SJCRH30 (cell line): ENCODE data around the gene SYP. TPM values are rescaled to one million over a fixed set of nuclear protein-coding genes. Genes with fewer than 3 reads are reported as not detected.

Experiments
- DNase-seq, 2 experiments: peaks; one replicate each; pipeline ENCODE4 v3.0.0-alpha.2; 2015 to 2020
- H3K27ac ChIP-seq: fragments of 250-450 bp; sonication (Bioruptor Pico); 2 replicates; pipeline ENCODE4 v1.5.1; 2020; ENCODE audit warnings: mild to moderate bottlenecking, moderate library complexity
- H3K27me3 ChIP-seq: fragments of 250-450 bp; sonication (Bioruptor Pico); 2 replicates; pipeline ENCODE4 v1.5.1; 2020; ENCODE audit warnings: mild to moderate bottlenecking, moderate library complexity
- H3K36me3 ChIP-seq: fragments of 250-450 bp; sonication (Bioruptor Pico); 2 replicates; pipeline ENCODE4 v1.5.1; 2020; ENCODE audit warnings: mild to moderate bottlenecking, moderate library complexity
- H3K4me1 ChIP-seq: fragments of 250-450 bp; sonication (Bioruptor Pico); 2 replicates; pipeline ENCODE4 v1.5.1; 2020; ENCODE audit warnings: mild to moderate bottlenecking, moderate library complexity
- H3K4me3 ChIP-seq: fragments of 250-450 bp; sonication (Bioruptor Pico); 2 replicates; pipeline ENCODE4 v1.5.1; 2020; ENCODE audit warnings: mild to moderate bottlenecking, moderate library complexity
- H3K9me3 ChIP-seq: fragments of 250-450 bp; sonication (Bioruptor Pico); replicated peaks from 2 replicates; pipeline ENCODE4 v1.5.1; 2020; ENCODE audit warnings: mild to moderate bottlenecking, moderate library complexity
- total RNA-seq: library from RNA; depleted of rRNA; stranded (reverse); fragments of >200 nt; shearing (Covaris generic); gene quantifications from 2 replicates; pipeline ENCODE4 v1.2.3, GENCODE V29; 2014; rRNA removed

Gene SYP
- total RNA-seq: 0.10 and 0.45 TPM in 2 replicates

DNA sequence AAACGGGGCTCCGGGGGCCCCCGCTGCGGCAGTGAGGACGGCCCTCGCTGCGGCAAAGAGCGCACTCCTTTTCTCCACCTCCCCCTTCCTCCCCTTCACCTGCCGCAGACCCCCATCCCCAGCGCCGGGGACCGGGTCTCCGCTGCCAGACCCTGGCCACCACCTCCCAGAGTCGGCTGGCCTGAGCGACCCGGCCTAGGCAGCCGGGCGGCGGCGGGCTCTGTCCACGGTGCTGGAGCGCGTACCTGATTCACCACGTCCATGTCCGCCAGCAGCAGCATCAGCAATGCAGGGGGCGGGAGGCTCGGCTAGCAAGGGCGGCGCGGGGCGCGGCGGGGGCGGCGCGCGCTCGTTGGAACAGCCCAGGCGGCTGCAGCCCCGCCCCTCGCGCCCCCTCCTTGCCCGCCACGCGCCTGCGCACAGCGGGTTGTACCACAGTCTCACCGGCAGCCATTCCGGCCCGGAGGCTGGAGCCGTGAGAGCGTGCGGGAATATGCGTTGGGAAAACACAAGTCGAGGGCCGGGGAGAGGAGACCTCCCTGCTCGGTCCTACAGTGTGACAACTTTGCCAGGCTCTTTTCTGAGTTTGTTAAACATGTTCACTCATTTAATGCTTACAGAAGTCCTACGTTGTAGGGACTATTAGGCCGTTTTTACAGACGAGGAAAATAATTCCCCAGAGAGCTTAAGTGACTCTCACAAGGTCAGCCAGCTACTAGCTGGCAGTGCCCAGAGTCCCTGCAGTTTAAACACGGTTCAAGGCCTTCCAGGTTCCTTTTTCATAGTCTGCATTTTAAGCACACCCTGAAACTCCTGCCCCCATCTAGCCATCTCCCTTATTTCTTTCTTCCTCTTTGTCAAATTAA is at the start of gene SYP:
TSS of gene SYP (minus strand) at position 288 of the 866 bp plus-strand sequence. CDS start at position 281, 7 bp downstream.
- Histone ChIP-seq H3K27ac (no peak within 1 kb of the TSS), H3K4me1 (no peaks in the 10 kb centered on the region), H3K27me3 (no peaks in the 10 kb centered on the region), H3K36me3 (no peaks in the 10 kb centered on the region), H3K9me3 (no peaks in the 10 kb centered on the region), H3K4me3 (peak within 1 kb of the TSS; percentile 43)
- DNase-seq: peak; percentile 83

DNA sequence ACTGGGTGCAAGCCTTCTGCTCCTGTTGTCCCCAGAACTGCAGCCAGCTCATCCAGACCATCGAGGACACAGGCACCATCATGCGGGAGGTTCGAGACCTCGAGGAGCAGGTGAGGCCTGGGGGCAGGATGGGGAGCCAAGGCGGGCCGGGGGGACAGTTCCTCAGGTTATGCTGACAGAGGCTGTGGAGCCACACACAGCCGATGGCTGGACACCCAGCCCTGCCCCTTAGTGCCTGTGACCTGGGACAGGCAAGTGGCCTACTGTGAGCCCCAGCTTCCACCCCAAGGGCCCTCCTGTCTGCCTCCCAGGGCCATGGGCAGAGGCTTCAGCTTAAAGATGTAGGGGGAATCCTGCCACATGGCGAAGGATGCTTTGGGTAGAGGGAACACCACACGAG is 49.6 kb upstream of the SYP start:
- no peaks in the 10 kb centered on the region for H3K27me3 ChIP-seq

DNA sequence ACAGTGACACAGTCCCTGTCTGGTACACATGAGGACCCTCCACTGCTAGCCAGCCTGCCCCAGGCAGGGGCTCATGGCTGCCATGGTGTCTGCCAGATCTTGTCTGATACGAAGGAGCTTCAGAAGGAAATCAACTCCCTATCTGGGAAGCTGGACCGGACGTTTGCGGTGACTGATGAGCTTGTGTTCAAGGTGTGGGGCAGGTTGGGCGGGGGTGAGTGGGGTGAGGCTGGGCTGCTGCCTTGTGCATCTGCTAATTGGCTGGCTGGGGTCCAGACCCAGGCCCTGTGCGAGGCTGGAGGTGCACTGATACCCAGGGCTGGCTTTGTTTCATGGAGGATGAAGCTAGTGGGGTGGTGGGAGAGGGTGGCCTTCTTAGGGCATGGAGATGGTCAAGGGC is 49.1 kb upstream of the SYP start:
- no peak overlapping the region for H3K4me3 ChIP-seq
- no peaks in the 10 kb centered on the region for H3K9me3 ChIP-seq
- no peaks in the 10 kb centered on the region for H3K27me3 ChIP-seq
- no peaks in the 10 kb centered on the region for H3K36me3 ChIP-seq
- H3K27ac ChIP-seq: no peak overlapping the region
- H3K4me1 ChIP-seq: no peaks in the 10 kb centered on the region
- no peak for DNase-seq

More for the DNA sequence above, 49.6 kb upstream of the SYP start:
- H3K9me3 ChIP-seq: no peaks in the 10 kb centered on the region
- H3K36me3 ChIP-seq: no peaks in the 10 kb centered on the region
- no peak overlapping the region for H3K4me3 ChIP-seq
- no peaks in the 10 kb centered on the region for H3K4me1 ChIP-seq
- DNase-seq: no peak
- H3K27ac ChIP-seq: no peak overlapping the region

DNA sequence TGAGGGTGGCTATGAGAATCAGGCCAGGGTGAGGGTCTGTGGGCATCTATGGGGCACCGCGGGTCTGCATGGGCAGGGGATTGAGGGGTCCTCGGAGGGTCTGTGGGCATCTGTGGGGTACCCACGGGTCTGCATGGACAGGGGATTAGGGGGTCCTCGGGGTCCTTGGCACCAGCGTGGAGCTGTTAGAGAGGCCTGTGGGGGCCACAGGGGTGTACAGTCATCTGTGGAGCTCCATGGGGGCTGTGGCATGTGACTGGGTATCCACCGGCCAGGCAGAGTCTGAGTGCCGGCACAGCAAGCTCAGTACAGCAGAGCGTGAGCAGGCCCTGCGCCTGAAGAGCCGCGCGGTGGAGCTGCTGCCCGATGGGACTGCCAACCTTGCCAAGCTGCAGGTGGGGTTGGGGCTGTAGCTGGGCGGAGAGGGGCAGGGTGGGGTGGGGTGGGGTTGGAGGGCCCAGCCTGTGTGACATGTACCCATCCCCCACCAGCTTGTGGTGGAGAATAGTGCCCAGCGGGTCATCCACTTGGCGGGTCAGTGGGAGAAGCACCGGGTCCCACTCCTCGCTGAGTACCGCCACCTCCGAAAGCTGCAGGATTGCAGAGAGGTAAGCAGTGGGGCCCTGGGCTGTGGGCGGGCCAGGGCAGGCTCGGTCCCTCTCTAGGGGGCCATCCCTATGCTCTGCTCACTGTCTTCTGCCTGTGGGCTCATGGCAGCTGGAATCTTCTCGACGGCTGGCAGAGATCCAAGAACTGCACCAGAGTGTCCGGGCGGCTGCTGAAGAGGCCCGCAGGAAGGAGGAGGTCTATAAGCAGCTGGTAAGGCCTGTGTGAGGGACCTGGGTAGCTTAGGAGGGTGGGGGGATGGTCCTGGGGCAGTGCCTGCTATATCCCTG is 48.2 kb upstream of the SYP start:
- Histone ChIP-seq H3K4me1 (no peaks in the 10 kb centered on the region), H3K9me3 (no peaks in the 10 kb centered on the region), H3K27ac (no peak overlapping the region), H3K4me3 (no peak overlapping the region), H3K36me3 (no peaks in the 10 kb centered on the region), H3K27me3 (no peaks in the 10 kb centered on the region)
- DNase-seq: peak; percentile 5 to 15

DNA sequence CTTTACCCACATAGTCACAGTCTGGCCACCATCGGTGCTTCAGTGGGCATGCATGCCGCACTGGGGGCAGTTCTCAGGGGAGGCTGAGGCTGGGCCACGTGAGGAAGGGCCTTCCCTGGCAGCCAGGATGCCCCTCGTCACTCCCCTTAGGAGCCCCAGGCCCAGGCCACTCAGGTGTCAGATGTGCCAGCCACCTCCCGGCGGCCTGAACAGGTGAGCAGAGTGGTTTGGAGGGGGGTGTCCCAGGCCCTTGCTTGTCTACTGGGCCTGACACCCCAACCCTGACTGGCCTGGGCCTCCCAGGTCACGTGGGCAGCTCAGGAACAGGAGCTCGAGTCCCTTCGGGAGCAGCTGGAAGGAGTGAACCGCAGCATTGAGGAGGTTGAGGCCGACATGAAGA is 47.4 kb upstream of the SYP start:
- Histone ChIP-seq H3K4me1 (no peaks in the 10 kb centered on the region), H3K27me3 (no peaks in the 10 kb centered on the region), H3K4me3 (no peak overlapping the region), H3K9me3 (no peaks in the 10 kb centered on the region), H3K27ac (no peak overlapping the region), H3K36me3 (no peaks in the 10 kb centered on the region)
- DNase-seq: no peak

DNA sequence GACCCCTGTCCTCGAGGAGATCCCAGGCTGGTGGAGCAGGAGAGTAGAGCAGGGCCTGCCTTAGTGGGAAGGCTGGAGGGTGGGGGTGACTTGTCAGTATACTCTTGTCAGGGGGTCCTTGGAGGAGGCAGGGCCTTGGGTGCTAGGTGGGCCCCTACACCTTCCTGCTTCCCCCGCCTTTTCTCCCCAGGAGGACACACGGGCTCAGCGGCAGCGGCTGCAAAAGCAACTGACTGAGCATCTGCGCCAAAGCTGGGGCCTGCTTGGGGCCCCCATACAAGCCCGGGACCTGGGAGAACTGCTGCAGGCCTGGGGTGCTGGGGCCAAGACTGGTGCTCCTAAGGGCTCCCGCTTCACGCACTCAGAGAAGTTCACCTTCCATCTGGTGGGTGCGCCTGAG is 46.5 kb upstream of the SYP start:
- Histone ChIP-seq H3K27ac (no peak overlapping the region), H3K27me3 (no peaks in the 10 kb centered on the region), H3K4me3 (no peak overlapping the region), H3K36me3 (no peaks in the 10 kb centered on the region), H3K4me1 (no peaks in the 10 kb centered on the region), H3K9me3 (no peaks in the 10 kb centered on the region)
- DNase-seq: no peak

DNA sequence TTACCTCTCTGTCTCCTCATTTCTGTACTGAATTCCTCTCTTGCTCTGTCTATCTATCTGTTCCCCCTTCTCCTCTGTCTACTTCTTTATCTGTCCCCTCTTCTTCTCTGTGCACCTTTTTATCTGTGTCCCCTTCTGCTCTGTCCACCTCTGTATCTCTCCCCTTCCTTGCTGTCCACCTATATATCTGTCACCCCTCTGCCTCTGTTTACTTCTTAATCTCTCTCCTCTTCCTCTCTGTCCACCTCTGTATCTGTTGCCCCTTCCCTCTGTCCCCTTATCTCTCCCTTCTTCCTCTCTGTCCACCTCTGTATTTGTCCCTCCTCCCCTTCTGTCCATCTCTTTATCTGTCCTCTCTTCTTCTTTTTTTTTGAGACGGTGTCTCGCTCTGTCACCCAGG is 44.2 kb upstream of the SYP start:
- Histone ChIP-seq H3K36me3 (no peaks in the 10 kb centered on the region), H3K4me3 (no peak overlapping the region), H3K9me3 (no peaks in the 10 kb centered on the region), H3K27me3 (no peaks in the 10 kb centered on the region), H3K27ac (no peak overlapping the region), H3K4me1 (no peaks in the 10 kb centered on the region)
- no peak for DNase-seq

DNA sequence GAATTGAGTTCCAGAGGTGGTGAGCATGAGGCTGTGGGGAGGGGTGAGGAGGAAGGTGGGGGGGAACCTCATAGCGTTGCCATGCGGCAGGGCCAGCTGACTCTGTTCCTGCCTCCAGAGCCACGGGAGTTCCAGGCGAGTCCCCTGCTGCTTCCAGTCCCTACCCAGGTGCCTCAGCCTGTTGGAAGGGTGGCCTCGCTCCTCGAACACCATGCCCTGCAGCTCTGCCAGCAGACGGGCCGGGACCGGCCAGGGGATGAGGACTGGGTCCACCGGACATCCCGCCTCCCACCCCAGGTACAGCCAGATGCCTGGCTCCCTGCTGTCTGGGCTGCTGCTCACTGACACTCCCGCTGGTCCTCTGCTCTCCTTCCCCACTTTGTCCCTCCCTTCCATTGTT is 43.2 kb upstream of the SYP start:
- Histone ChIP-seq H3K27ac (no peak overlapping the region), H3K36me3 (no peaks in the 10 kb centered on the region), H3K4me3 (no peak overlapping the region), H3K27me3 (no peaks in the 10 kb centered on the region), H3K9me3 (no peaks in the 10 kb centered on the region), H3K4me1 (no peaks in the 10 kb centered on the region)
- no peak for DNase-seq

DNA sequence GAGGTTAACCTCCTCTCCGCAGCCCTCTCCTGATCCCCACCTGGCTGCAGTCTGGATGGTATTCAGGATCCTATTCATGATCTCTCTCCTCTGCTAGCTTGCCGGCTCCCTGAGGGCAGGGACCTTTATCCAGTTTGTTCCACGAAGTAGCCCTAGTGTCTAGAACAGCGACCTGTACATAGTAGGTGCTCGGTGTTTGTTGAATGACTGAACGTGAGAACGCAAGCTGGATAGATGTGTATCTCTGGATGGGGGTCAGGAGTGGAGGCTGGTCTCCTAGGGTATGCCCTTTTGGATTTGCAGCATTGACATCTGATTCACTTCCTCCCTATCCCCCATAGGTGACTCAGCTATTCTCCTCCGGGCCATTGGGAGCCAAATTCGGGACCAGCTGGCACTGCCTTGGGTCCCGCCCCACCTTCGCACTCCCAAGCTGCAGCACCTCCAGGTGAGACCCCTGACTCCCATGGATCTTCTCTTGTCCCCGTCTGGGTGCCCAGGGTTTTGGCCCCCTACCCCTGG is 42.6 kb upstream of the SYP start:
- Histone ChIP-seq H3K4me3 (no peak overlapping the region), H3K36me3 (no peaks in the 10 kb centered on the region), H3K9me3 (no peaks in the 10 kb centered on the region), H3K27ac (no peak overlapping the region), H3K4me1 (no peaks in the 10 kb centered on the region), H3K27me3 (no peaks in the 10 kb centered on the region)
- no peak for DNase-seq

DNA sequence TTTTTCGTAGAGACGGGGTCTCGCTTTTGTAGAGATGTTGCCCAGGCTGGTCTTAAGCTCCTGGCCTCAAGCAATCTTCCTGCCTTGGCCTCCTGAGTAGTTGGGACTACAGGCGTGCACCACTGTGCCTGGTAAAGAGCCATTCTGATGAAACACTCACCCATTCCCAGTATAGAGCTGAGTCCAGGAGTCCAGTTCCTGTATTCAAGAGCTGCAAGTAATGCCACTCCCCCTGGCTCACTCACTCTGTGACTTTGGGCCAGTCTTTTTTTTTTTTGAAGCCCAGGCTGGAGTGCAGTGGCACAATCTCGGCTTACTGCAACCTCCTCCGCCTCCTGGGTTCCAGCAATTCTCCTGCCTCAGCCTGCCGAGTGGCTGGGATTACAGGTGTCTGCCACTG is 38.7 kb upstream of the SYP start:
- H3K27me3 ChIP-seq: no peaks in the 10 kb centered on the region
- no peaks in the 10 kb centered on the region for H3K36me3 ChIP-seq
- no peaks in the 10 kb centered on the region for H3K9me3 ChIP-seq
- no peaks in the 10 kb centered on the region for H3K4me1 ChIP-seq
- H3K4me3 ChIP-seq: no peak overlapping the region
- no peak for DNase-seq
- no peak overlapping the region for H3K27ac ChIP-seq

DNA sequence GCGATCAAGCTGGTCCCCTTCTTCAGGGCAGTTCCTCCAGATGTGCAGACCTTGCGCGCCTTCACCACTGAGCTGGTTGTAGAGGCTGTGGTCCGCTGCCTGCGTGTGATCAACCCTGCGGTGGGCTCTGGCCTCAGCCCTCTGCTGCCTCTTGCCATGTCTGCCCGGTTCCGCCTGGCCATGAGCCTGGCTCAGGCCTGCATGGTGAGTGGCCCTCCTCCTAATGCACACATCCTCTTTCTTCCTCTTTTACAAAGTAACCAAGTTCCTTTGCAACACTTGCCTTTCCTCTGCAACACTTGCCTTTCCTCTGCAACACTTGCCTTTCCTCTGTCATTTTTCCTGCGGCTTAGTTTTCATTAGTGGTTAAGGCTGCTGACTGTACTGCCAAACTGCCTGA is 37.1 kb upstream of the SYP start:
- no peaks in the 10 kb centered on the region for H3K9me3 ChIP-seq
- no peak overlapping the region for H3K27ac ChIP-seq
- H3K27me3 ChIP-seq: no peaks in the 10 kb centered on the region
- no peak for DNase-seq
- H3K4me1 ChIP-seq: no peaks in the 10 kb centered on the region
- no peak overlapping the region for H3K4me3 ChIP-seq
- H3K36me3 ChIP-seq: no peaks in the 10 kb centered on the region

DNA sequence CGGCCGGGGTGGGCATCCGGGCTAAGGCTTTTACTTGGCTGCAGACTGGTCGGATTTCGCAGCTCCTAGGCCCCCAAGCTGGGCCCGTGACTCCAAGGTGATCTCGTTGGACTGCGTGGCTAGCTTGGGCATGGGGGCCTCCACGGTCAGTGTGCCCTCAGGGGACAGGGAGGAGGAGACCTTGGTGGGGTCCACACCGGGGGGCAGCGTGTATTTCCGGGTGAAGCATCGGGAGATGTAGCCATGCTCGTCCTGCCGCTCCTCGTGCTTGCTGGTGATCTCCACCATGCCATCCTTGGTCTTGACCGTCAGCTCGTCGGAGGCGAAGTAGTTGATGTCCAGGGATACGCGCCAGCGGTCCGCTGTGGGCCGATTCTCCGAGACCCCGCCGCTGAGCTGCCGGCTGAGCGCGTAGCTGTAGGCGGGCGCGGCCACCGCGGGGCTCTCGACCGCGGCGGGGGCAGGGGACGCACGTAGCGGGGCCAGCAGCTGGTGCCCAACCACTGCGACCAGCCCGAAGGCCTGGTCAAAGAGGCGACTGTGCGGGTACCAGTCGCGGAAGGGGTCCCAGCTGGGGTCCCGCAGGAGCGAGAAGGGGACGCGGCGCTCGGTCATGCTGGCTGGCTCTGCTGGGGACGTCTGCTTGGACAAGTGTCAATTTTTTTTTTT is 34.0 kb upstream of the SYP start:
- Histone ChIP-seq H3K4me1 (no peaks in the 10 kb centered on the region), H3K27ac (no peak overlapping the region), H3K4me3 (no peak overlapping the region), H3K36me3 (no peaks in the 10 kb centered on the region), H3K9me3 (no peaks in the 10 kb centered on the region), H3K27me3 (no peaks in the 10 kb centered on the region)
- no peak for DNase-seq

DNA sequence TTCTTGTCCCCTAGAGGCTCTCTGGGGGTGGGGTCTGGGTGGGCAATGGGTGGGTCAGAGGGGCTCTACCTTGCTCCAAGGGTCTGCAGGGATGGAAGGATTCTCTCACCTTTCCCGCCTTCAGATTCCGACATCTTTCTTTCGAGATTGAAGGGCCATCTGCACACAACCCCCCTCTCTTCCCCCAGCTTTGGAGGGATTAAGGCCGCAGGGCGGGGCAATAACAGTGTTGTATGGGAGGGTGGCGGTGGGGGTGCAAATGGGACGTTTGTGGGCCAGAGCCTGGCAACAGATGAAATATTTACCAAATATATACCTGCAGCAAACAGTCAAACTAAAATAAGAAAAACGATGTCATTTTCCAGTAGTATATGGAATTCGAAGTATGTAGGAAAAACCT is 33.2 kb upstream of the SYP start, which contains the start of gene CACNA1F:
TSS of gene CACNA1F (minus strand) at position 165 of the 400 bp plus-strand sequence. CDS start at position 134, 31 bp downstream.
- Histone ChIP-seq H3K27me3 (no peaks in the 10 kb centered on the region), H3K4me1 (no peaks in the 10 kb centered on the region), H3K9me3 (no peaks in the 10 kb centered on the region), H3K36me3 (no peaks in the 10 kb centered on the region), H3K27ac (no peak within 1 kb of the TSS), H3K4me3 (no peak within 1 kb of the TSS)
- DNase-seq: no peak

DNA sequence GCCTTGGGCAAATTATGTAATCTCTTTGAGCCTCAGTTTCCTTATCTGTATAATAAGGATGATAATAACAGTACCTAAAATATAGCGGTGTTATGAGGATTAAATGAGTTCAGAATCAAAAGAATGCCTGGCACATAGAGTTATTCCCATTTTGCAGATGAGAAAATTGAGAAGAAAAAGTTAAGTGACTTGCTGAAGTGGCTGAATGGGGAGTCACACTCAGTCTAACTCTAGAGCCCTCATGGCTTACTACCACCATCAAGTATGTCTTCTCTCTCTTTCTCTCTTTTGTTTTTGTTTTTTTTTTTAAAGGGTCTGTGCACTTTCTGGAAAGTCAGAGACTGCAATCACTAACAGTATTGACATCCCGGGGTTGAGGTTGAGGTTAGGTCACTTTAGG is 32.5 kb upstream of the SYP start:
- no peaks in the 10 kb centered on the region for H3K9me3 ChIP-seq
- H3K4me3 ChIP-seq: no peak overlapping the region
- H3K4me1 ChIP-seq: no peaks in the 10 kb centered on the region
- no peaks in the 10 kb centered on the region for H3K27me3 ChIP-seq
- no peak for DNase-seq
- H3K27ac ChIP-seq: no peak overlapping the region
- no peaks in the 10 kb centered on the region for H3K36me3 ChIP-seq
